Upper lobe of right lung (tissue), 1 donor: Measurements from ENCODE around the gene FSHR. TPM values are rescaled to one million over a fixed set of nuclear protein-coding genes. Genes with fewer than 3 reads are reported as not detected.

Experiments
- ATAC-seq: fragments of 200-7000 bp; cut with Tn5 transposase; one replicate; pipeline ENCODE4 v1.9.1; 2020; ENCODE audit warnings: mild to moderate bottlenecking, moderate library complexity
- DNase-seq: peaks from one replicate; pipeline ENCODE4 v3.0.0-alpha.2; 2020
- H3K27ac ChIP-seq: fragments of 200-600 bp; one replicate; pipeline ENCODE4 v1.8.0; 2022
- H3K27me3 ChIP-seq: fragments of 200-600 bp; one replicate; pipeline ENCODE4 v1.8.0; 2022; ENCODE audit warnings: mild to moderate bottlenecking
- H3K36me3 ChIP-seq: fragments of 200-600 bp; one replicate; pipeline ENCODE4 v1.8.0; 2022
- H3K4me1 ChIP-seq: fragments of 200-600 bp; one replicate; pipeline ENCODE4 v1.8.0; 2022
- H3K4me3 ChIP-seq: fragments of 200-600 bp; one replicate; pipeline ENCODE4 v1.8.0; 2022; ENCODE audit warnings: mild to moderate bottlenecking
- H3K9me3 ChIP-seq: fragments of 200-600 bp; one replicate; pipeline ENCODE4 v1.8.0; 2022
- CTCF ChIP-seq: fragments of 200-600 bp; IDR thresholded peaks from one replicate; pipeline ENCODE4 v1.8.0; 2022; ENCODE audit warnings: antibody characterized with exemption
- intact Hi-C: fragments of 100-400 bp; cut with DNase I; formaldehyde crosslinking; loops from one replicate; pipeline ENCODE4 v1.11.0; 2022
- total RNA-seq: library from RNA; stranded (reverse); fragmentation: NEBNext Ultra II Directional; extraction: Animal tissue kit (Norgen Biotek cat#: 25700); gene quantifications from one replicate; pipeline ENCODE4 v1.2.1, GENCODE V29; 2021
- donor health status: DM: no; HTN: yes; CAD: no; lungs with severe emphysema.

Gene FSHR
- total RNA-seq, 1 donor from 2014 or later: not detected

GRCh38 chr2:48932667-48933066, 221.6 kb downstream of the FSHR start:
- no peaks in the 10 kb centered on the region for H3K9me3 ChIP-seq

GRCh38 chr2:48929571-48930301, 224.6 kb downstream of the FSHR start:
- DNase-seq (no peak), ATAC-seq (no peak)
- Histone ChIP-seq H3K36me3 (no peaks in the 10 kb centered on the region), H3K27me3 (no peaks in the 10 kb centered on the region), H3K9me3 (no peaks in the 10 kb centered on the region), H3K4me3 (no peak overlapping the region), H3K27ac (no peak overlapping the region), H3K4me1 (no peaks in the 10 kb centered on the region)
- intact Hi-C loops: no loop called here
- no peak for TF ChIP-seq CTCF

More at GRCh38 chr2:48932667-48933066, 221.6 kb downstream of the FSHR start:
- no peak overlapping the region for H3K27ac ChIP-seq
- no peak for DNase-seq
- no peaks in the 10 kb centered on the region for H3K27me3 ChIP-seq
- H3K4me3 ChIP-seq: no peak overlapping the region
- no peaks in the 10 kb centered on the region for H3K4me1 ChIP-seq
- no peak for TF ChIP-seq CTCF
- intact Hi-C loops: no loop called here
- no peak for ATAC-seq
- no peaks in the 10 kb centered on the region for H3K36me3 ChIP-seq

DNA sequence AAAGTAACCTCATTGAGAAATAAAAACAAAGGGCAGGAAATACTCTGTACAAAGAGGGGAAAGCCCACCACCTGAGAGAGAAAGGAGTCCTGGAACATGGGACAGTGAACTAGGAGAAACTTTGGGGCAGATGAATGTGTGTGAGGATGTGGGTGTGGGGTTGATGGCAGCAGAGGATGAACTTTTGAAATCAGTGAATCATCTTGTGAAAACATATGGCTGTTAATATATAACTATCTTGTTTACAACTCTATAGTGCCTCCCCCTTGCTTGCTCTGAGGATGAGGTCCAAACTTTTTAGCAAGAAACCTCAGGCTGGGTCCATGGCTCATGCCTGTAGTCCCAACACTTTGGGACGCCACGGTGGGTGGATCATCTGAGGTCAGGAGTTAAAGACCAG, 227.0 kb downstream of the FSHR start:
- no peak overlapping the region for H3K27ac ChIP-seq
- H3K27me3 ChIP-seq: no peaks in the 10 kb centered on the region
- intact Hi-C loops: no loop called here

GRCh38 chr2:48915884-48916283, 238.4 kb downstream of the FSHR start:
- no peaks in the 10 kb centered on the region for H3K36me3 ChIP-seq
- H3K27me3 ChIP-seq: no peaks in the 10 kb centered on the region
- H3K9me3 ChIP-seq: no peaks in the 10 kb centered on the region
- no peak overlapping the region for H3K27ac ChIP-seq
- ATAC-seq (no peak), DNase-seq (no peak)
- no peak overlapping the region for H3K4me3 ChIP-seq
- H3K4me1 ChIP-seq: no peaks in the 10 kb centered on the region
- intact Hi-C loops: no loop called here
- no peak for TF ChIP-seq CTCF

More for the DNA sequence above, 227.0 kb downstream of the FSHR start:
- H3K4me3 ChIP-seq: no peak overlapping the region
- no peaks in the 10 kb centered on the region for H3K36me3 ChIP-seq
- H3K9me3 ChIP-seq: no peaks in the 10 kb centered on the region
- ATAC-seq (no peak), DNase-seq (no peak)
- TF ChIP-seq CTCF: no peak
- H3K4me1 ChIP-seq: no peaks in the 10 kb centered on the region

DNA sequence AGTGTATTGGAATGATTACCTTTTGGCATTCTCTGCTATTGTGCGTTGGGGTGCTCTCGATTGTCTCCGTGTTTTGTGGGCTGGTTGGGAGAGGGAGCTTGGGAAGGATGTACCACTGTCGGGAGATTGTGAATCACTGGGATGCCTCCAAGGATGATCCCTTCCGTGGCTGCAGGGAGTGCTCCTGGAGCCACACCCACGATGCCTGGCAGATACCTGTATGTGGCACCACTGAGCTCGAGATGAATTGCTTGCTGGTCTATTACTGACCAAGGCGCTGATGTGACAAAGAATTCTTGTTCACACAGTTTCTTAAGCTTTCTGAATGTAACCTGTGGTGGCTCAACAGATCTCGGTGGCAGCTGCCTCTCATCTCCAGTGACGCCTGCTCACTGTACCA, 239.1 kb downstream of the FSHR start:
- no peak overlapping the region for H3K27ac ChIP-seq
- H3K9me3 ChIP-seq: no peaks in the 10 kb centered on the region
- H3K4me3 ChIP-seq: no peak overlapping the region
- H3K36me3 ChIP-seq: no peaks in the 10 kb centered on the region
- no peak for TF ChIP-seq CTCF
- H3K27me3 ChIP-seq: no peaks in the 10 kb centered on the region
- DNase-seq: no peak
- ATAC-seq: no peak
- no peaks in the 10 kb centered on the region for H3K4me1 ChIP-seq
- intact Hi-C loops: no loop called here
